HG02623 (cell line): ENCODE data around the gene RDH16.

Experiments used
- ATAC-seq: cut with Tn5 transposase; IDR thresholded peaks from one replicate; pipeline ENCODE4 v1.9.1; 2021; ENCODE audit warnings: moderate library complexity; ENCODE audit not compliant: unreplicated experiment

The RDH16 gene, protein sequence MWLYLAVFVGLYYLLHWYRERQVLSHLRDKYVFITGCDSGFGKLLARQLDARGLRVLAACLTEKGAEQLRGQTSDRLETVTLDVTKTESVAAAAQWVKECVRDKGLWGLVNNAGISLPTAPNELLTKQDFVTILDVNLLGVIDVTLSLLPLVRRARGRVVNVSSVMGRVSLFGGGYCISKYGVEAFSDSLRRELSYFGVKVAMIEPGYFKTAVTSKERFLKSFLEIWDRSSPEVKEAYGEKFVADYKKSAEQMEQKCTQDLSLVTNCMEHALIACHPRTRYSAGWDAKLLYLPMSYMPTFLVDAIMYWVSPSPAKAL

DNA sequence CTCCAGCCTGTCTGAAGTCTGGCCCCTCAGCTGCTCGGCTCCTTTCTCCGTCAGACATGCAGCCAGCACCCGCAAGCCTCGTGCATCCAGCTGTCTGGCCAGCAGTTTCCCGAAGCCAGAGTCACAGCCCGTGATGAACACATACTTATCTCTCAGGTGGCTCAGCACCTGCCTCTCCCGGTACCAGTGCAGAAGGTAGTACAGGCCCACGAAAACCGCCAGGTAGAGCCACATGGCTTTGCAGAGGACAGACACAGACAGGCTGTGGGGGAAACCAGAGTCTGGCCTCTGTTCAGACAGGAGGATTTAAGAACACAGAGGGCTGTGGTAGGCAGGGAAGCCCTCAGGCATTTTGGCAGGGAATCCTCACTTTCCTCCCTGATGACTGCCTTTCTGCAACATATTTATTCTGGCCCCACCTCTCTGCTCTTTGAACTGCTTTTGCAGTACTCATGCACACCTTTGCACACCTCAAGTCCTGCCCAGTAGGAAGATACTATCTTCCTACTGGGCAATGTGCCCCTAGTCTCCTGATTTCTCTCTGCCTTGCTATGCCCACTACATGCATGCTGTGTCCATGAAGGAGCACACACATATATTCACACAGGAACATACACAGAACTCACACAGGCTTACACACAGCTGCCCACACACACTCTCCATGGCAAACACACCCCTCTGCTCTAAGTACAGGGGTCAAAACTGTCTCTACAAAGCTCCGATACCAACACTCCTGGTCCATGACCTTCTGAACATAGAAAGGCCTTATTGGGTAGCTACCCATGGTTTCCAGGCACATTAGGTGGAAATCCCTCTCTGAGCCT, at the start of gene RDH16:
TSS of gene RDH16 (minus strand) at position 380 of the 824 bp plus-strand sequence. CDS start at position 234, 146 bp downstream.
- no peak for ATAC-seq

DNA sequence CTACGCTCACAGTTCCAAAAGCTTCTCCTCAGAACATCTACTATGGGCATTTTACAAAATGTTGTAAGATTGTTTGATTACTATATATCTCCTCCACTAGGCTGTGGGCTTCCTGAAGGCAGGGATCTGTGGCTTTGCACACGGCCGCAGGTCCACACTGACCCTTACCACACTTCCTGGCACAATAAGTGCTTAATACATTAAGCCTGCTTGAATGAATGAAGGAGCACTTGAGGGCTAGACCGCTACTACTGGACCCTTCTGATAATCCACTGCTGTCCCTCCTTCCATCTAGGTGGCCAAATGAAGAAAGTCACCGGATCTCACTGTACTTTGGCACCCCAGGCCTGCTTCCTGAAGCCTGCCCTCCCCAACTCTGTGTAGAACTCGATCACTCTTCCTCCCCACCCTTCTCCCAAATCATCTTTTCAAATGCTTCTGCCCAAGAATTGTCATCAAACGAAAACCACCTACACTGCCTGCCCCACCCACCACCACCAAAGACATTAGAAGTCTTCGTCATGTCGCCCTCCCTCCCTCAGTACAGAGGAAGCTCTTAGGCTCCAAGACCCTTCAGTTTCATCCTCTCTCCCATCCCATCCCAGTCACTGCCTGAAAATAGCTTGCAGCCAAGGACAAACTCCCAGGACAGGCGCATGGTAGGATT, 49.5 kb upstream of the RDH16 start:
- ATAC-seq: no peak

DNA sequence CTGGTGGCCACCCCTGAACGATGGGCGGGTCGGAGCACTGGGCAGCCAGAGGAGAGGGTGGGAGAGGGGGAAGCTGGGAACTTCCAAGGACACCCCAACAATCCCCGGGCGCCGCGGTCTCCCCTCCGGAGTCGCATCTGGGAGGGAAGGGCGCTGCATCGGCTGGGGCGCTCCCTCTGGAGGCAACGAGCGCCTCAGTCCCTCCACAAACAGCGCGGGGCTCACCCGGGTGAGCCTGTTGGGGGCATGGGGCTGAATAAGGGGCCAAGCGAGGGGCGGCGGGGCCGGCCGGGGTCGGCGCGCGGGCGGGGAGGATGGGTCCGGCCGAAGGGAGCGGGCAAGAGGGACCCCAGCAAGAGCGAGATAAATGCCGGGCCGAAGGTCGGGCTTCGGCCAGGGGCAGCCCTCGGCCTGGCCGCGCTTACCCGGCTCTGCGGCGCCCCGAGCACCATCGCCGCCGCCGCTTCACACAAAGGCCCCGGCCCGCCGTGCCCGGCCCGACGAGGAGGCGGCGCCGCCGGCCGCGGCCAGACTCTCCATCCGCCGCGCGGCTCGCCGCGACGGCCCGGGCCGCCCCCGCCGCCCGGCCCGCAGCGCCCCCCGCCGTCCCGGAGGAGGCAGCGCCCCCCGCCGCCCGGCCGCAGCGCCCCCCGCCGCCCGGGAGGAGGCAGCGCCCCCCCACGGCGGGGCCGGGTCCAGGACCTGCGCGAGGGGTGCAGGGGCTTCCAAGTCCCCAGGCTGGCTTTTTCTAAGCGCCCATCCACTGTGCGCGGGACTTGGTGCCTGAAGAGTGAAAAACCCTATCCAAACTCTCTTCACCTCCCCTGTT, 48.8 kb upstream of the RDH16 start, which contains the start of gene ZBTB39:
TSS of gene ZBTB39 (minus strand) at position 567 of the 829 bp plus-strand sequence. CDS start 1,629 bp downstream, outside the sequence.
- ATAC-seq: peak; percentile 56

DNA sequence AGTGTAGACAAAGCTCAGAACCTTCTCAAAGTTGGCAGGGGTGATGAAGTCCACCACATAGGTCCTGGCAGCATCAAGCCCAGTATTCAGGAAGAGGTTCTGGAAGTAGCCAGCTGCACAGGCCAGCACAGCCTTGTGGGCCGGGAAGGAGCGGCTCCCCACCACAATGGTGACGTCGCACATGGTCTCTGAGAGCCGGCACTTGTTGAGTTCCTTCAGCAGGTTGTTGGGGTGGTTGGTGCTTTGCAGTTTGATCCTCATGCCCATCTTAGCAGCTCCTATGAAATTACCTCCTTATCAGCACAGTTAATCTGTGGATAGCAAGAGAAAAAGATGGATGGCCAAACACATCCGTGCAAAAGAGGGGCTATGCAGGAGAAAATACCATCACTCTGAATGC, 47.2 kb upstream of the RDH16 start:
- ATAC-seq: no peak

DNA sequence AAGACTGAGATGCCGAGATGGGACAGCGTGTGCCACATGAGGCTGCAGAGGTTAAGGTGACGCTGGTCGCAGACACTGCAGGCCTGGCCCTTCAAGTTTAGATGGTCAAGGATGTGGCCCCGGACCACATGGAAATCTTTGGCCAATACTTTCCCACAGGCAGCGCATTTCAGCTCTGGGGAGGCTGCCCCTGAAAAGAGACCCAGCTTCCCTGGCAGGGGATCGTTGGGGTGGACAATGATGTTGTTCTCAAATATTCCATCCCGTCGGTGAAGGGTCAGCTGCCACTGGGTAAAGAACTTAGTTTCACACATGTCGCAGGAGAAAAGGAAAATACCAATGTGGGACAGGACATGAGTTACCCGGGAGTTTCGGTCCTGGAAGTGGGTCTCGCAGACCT, 46.0 kb upstream of the RDH16 start:
- no peak for ATAC-seq

DNA sequence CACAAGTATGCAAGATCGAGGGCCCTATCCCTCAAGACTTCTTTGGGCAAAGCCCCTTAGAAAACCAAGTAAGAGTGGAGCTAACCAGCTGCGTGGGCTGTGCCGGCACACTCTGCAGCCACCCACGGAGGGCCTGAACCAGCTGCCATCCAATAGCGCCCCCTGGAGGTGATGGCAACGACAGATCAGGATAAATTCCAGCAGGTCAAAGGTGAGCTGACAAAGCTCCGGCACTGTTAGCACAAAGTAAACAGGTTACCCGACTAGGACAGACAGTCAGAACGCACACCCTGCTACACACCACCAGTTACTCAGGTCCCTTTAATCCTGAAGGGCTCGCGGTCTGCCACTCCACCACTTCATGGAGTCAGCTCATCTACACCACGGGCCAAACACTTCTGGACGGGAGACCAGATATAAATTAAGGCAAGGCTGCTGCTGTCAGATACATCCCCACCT, 44.1 kb upstream of the RDH16 start:
- no peak for ATAC-seq

DNA sequence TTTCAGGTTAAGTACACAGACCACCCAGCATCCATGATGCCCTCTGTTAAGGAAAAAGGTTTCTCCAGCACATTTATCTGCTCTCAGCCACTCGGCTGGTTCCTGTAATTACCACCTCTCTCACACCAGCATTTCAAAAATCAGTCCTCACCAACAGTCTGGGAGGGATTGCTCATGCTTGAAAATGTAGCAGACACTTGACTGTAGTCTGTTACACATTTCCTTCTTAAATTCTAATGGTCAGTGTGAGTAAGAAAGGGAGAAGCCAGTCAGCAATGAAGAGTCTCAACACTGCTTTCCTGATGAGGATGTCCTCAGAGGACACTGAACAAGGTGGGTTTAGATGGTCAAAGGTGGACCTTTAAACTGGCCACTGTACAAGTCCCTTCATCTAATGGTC, 43.0 kb upstream of the RDH16 start:
- no peak for ATAC-seq

DNA sequence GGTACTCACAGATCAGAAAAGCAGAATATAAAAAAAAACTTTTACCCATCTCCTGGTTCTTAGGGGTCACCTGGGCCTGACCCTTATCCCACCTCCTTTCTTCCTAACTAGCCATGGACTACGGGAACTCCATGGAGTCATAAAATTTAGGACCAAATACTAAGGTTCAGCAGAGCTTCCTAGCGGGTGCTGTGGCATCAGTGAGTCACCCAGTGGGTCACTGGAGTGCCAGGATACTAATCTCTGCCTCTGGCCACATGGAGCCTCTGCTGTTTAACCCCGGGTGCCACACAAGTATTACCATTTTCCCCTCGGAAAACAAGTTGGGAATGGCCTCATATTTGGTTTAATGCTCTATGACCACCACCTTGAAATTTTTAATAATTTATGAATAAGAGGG, 42.0 kb upstream of the RDH16 start:
- ATAC-seq: no peak

DNA sequence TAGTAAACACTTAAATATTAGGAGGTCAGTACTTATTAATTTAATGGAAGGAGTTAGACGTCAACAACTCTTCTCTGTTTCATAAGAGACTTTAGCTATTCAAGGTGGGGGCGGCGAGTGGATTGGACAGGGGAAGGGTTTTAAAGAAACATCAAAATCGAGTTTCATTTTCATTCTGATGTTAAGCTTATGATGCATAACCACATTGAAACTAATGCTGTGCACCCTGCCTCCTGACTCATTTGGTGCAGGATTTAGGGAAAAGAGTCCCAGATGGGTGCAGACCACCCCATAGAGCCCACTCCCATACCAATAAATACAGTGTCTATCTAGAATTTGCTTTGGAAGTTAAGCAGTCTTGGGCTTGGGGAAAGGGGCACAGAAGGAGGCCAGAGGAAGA, 41.6 kb upstream of the RDH16 start:
- peak; percentile 54 for ATAC-seq

DNA sequence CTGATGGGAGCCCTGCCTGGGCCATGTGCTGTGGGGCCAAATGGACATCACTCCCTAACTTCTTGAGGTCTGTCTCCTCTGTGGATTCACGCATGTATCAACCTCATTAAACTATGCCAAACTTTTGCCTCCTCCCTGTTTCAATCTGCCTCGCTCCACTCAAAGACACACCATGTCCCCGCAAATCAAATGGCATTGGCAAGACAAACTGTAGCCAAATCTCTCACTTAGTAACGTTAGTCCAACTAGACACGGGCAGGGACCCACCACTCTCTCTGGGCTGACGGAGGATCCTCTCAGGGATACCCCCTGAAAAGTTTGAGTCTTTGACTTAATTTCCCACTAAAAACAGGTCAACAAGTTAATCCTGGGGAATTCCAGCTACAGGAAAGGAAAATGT, 40.9 kb upstream of the RDH16 start:
- ATAC-seq: no peak

DNA sequence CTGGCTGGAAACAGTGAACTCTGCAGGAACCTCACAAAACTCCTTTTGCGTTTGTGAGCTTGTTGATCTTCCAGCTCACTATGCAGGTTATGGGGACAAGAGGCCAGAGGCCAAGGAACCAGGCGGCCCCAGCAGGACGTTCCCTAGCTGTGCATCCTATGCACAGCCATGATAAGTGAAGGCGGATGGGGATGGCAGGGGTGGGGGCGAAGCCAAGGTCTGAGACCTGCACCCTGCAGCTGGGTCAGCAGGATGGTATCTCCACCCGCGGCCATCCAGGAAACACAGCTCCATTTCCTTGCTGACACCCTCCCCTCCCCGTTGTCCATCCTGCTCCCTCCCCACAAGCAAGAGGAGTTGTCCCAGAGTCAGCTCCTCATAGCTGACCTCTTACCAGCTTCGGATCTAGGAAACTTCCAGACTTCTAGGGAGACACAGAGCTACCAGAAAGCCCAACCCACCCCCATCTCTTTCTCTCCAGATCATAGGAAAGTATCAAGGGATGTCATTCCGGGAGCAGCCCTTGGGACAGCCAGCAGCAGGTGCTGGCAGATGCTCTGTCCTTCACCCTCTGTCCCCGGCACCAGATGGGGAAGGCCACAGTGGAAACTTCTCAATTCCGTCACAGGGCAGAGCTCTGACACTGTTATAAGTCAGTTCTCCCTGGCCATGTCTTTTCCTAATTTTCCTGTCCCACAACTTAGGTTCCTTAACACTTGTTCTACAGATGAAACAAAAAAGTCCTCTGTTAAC, 39.6 kb upstream of the RDH16 start:
- no peak for ATAC-seq

DNA sequence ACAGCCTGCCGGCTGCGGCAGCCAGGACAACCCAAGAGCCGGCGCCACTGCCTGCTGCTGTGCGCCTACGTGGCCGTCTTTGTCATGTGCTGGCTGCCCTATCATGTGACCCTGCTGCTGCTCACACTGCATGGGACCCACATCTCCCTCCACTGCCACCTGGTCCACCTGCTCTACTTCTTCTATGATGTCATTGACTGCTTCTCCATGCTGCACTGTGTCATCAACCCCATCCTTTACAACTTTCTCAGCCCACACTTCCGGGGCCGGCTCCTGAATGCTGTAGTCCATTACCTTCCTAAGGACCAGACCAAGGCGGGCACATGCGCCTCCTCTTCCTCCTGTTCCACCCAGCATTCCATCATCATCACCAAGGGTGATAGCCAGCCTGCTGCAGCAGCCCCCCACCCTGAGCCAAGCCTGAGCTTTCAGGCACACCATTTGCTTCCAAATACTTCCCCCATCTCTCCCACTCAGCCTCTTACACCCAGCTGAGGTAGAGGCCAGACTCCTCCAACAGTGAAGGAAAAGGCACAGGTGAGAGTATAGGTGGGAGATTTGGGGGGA, 38.6 kb upstream of the RDH16 start:
- ATAC-seq: no peak

DNA sequence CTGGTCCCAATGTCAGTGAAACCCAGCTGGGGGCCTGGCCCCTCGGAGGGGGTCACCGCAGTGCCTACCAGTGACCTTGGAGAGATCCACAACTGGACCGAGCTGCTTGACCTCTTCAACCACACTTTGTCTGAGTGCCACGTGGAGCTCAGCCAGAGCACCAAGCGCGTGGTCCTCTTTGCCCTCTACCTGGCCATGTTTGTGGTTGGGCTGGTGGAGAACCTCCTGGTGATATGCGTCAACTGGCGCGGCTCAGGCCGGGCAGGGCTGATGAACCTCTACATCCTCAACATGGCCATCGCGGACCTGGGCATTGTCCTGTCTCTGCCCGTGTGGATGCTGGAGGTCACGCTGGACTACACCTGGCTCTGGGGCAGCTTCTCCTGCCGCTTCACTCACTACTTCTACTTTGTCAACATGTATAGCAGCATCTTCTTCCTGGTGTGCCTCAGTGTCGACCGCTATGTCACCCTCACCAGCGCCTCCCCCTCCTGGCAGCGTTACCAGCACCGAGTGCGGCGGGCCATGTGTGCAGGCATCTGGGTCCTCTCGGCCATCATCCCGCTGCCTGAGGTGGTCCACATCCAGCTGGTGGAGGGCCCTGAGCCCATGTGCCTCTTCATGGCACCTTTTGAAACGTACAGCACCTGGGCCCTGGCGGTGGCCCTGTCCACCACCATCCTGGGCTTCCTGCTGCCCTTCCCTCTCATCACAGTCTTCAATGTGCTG, 38.0 kb upstream of the RDH16 start:
- ATAC-seq: no peak

DNA sequence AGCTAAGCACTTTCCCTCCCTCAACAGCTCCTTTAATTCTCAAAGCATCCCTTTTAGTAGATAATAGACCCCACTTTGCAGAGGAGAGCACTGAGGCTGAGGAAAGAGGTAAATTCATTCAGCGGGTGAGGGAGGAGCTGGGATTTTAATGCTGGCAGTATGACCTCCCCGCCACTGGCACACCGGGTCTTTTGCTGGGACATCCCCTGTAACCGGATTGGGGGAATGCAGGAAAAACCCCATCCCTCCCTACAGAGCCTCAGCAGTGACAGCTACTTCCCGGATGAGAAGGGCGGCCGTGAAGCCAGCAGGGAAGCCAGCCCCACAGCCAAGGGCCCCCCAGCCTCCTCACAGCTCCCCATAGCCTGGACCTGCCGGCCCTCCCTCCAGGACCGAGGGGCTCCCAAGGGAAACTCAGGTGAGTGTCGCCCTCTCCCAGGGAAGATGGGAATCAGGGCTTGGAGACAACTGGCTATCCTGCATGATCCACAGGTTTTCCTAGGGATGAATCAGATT, 36.9 kb upstream of the RDH16 start:
- no peak for ATAC-seq

DNA sequence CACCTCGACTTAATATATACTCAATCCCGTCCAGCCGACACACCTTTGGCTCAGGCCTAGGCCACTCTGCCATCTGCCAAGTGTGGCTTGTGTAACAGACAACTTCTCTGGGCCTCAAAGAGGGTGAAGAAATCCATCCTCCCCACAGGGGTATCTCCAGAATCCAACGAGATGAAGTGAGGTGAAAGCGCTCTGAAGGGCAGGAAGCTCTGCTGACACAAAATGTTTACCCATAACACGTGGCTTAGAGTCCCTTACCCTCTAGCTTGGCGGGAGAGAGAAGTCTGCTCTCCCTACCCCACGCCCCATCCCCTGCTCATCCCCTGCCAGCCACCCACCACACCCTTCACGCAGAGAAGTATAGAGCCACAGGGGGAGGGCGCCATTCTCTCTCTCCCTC, 35.9 kb upstream of the RDH16 start:
- no peak for ATAC-seq

DNA sequence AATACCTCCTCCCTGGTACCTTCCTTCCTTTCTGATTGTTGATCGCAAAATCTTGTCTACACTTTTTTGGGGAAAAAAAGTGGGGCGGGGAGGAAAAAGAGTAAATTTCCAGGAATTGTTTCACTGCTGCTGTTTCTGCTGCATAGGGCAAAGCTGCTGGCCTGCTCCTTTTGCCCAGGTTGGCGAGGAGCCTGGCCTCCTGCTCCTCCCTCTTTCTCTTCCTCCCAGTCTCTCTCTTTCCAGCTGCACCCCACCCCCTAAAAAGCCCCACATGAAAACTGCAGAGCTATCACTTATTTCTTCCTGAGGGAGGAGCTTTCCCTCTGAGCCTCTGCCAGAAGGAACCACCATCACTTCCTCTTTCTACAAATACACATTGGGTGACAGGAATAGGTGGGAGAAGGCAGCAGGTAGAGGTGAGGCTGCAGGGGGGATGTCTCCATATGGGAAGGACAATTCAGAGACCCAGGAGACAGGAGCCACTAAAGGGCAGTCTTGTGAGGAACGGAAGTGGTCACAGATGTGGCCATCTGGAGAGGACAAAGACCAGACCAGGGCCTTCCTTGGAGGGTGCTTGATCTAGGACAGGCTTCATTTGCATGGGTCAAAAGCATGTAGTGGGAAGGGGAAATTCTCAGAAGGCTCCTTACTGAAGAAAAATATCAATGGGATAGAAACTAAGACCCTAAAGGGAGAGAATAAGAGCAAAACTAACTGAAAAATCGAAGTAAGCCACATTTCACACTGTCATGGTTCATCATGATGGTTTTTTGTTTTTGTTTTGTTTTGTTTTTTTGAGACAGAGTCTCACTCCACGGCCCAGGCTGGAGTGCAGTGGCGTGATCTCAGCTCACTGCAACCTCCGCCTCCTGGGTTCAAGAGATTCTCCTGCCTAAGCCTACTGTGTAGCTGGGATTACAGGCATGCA, 34.2 kb upstream of the RDH16 start:
- no peak for ATAC-seq

DNA sequence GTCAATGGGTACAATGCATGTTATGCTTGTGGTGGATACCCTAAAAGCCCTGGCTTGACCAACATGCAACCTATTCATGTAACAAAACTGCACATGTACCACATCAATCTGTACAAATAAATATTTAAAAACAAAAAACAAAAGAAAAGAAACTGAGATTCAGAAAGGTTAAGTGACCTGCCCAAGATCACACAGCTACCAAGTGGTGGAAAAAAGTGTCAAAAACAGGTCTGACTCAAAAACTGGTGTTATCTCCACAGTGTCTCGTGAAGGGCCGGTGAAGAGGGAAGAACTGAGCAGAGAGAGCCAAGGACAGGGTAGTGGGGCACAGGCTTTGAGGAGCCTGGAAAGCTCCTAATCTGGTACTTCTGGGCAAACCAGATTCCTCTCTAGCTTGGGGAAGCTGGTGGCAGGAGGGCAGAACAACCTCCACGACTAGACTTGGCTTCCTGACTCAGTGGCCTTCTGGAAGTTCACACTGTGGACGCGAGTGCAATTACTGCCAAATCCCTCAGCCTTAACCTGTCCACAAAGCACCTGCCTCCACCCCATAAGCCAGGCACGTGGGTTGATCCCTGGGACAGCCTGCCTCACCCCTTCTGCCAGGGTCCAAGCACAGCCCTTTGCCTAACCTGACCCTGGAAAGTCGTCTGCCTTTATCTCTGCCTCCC, 33.4 kb upstream of the RDH16 start:
- ATAC-seq: no peak
